GM21576 (cell line): ENCODE data around the gene MMP7.
"Not testable (repeated sequence)": the region's sequence is repeated elsewhere in the genome, so short reads cannot be mapped to it uniquely, and the experiment has no call there.

ENCODE experiments used
- ATAC-seq: cut with Tn5 transposase; IDR thresholded peaks from one replicate; pipeline ENCODE4 v1.9.1; 2021; ENCODE audit warnings: mild to moderate bottlenecking, moderate library complexity; ENCODE audit not compliant: unreplicated experiment

Gene MMP7

DNA sequence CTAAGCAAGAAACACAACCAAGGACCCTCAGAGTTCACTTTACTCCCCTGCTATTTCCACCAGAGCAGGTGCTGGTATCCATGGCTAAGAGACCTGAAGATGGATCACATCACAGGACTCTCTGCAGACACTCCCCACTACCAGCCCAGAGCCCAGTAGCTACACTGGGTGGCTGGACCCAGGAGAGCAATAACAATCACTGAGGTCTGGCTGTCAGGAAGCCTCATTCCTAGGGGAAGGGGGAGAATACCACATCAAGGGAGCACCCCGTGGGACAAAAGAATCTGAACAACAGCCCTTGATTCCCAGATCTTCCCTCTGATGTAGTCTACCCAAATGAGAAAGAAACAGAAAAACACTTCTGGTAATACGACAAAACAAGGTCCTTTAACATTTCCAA lies 9.0 kb upstream of the MMP7 start:
- ATAC-seq: no peak

DNA sequence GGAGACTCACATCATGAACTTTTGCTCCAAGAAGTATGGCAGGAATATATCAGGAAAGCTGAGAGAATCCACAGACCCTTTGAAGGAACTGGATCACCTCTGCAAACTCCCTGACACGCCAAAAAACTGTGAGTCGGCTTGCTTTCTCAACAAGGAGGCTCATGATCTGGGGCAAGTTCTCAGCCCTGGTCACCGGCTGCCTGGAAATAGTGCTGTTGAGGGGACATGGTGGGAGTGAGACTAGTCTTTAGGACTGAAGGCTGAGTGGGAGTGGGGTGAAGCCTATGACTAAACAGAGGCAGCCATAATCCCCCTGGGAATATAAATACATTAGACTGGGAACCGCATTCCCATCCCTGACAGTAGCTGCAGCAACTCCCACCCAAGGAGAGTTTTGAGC lies 8.4 kb upstream of the MMP7 start:
- no peak for ATAC-seq

DNA sequence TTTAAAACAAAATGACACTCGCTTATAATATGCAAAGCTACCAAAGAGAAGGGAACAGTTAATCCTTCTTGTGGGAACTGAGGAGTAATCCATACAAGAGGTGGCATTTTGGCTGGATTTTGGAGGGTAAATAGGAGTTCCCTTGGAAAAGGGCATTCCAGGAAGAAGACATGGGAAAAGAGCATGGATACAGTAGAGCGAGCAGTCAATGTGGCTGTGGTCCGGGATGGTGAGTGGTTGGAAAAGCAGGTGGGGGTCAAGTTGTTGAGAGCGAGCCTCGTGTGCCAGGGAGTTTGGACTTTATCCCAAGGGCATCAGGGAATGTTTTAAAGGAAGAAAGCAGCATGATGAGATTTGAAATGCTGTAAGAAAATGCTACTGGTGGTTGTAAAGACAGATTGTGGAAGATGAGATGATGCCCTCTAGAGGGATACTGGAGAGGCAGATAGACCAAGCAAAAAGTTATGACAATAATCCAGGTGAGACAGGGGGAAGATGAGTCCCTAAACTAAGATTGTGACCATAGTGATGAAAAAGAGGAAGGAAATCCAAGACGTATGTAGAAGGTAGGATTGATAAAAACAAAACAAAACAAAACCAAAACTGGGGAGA lies 3.8 kb upstream of the MMP7 start:
- ATAC-seq: no peak

DNA sequence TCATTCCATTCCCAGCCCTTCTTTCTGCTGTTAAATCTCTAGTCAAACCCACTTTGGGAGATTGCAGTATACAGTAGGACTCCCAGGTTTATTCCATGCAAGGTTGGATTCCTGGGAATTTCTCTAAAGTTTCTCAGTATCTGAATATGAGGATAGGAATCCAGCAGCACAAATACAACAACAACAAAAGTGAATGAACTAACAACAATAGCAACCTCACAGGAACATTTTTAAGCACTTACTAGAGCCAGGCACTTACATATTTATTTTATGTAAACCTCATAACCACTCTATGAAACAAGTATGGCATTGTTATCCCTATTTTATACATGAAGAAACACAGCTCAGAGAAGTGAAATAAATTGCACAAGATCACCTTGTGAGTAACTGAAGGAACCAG lies 1.9 kb downstream of the MMP7 start:
- ATAC-seq: no peak

- ATAC-seq: no peak
Measured at GRCh38 chr11:102527684-102528083, 2.9 kb downstream of the MMP7 start.

DNA sequence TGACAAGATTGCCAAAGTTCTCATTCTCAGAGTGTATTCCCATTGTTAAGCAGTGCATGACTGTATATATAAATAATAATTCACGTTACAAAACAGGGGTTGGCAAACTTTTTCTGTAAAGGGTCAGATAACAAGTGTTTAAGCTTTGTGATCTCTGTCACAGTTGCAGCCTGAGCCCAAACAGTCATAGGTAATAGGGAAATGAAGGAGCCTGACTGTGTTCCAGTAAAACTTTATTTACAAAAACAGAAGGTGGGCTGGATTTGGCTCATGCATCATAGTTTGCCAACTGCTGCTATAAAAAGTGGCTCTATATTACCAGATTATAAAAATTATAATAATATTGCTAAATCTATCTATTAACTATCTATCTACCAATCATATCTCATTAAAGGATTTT lies 3.5 kb downstream of the MMP7 start:
- ATAC-seq: no peak

- no peak for ATAC-seq
Measured at GRCh38 chr11:102523887-102524286, 6.7 kb downstream of the MMP7 start.

DNA sequence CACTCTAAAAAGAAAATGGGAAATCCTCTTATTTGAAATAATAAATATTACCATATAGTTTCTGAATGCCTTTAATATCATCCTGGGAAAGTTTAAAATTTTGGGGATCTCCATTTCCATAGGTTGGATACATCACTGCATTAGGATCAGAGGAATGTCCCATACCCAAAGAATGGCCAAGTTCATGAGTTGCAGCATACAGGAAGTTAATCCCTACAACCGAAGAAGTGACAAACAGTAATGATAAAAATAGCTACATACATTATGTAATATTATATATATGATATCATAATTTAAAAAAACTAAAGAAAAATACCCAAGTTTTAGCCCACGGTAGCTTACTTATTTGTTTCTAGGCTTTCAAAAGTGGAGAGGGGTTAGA lies 7.4 kb downstream of the MMP7 start:
- no peak for ATAC-seq

GRCh38 chr11:102522312-102523188 lies 8.0 kb downstream of the MMP7 start:
- ATAC-seq: no peak

DNA sequence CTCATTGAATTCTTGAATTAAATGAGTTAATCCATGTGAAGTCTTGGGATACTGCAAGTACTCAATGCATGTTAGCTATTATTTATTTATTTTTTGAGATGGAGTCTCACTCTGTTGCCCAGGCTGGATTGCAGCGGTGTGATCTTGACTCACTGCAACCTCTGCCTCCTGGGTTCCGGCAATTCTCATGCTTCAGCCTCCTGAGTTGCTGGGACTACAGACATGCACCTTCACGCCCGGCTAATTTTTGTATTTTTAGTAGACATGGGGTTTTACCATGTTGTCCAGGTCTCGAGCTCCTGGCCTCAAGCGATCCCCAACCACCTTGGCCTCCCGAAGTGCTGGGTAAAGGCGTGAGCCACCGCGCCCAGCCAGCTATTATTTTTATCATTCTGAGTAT lies 9.4 kb downstream of the MMP7 start:
- ATAC-seq: no peak

DNA sequence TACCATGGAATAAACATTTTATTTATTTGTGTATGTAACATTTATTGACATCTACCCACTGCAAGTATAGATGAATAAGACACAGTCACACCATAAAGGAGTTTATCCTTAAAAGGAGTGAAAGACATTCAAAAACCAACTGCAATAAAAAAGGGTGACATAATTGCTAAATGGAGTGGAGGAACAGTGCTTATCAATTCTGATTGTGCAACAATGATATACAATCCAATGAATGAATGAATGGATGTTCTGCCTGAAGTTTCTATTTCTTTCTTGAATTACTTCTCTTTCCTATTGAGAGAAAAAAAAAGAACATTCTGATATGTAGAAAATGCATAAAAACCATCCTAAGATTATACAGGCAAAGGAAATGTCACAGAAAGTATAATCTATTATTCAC lies 10.0 kb downstream of the MMP7 start:
- ATAC-seq: no peak

GRCh38 chr11:102518296-102519094 lies 12.1 kb downstream of the MMP7 start:
- ATAC-seq: no peak

DNA sequence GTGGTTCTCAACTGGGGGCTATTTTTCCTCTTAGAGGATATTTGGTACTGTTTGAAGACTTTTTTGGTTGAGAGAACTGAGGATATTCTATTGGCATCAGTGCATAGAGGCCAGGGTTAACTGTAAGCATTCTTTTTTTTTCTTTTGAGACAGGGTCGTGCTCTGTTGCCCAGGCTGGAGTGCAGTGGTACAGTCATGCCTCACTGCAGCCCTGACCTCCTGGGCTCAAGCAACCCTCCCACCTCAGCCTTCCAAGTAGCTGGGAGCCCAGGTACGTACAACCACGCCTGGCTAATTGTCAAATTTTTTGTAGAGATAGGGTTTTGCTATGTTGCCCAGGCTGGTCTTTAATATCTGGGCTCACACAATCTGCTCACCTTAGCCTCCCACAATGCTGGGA lies 12.9 kb downstream of the MMP7 start:
- ATAC-seq: no peak

GRCh38 chr11:102516179-102516578 lies 14.4 kb downstream of the MMP7 start:
- no peak for ATAC-seq

DNA sequence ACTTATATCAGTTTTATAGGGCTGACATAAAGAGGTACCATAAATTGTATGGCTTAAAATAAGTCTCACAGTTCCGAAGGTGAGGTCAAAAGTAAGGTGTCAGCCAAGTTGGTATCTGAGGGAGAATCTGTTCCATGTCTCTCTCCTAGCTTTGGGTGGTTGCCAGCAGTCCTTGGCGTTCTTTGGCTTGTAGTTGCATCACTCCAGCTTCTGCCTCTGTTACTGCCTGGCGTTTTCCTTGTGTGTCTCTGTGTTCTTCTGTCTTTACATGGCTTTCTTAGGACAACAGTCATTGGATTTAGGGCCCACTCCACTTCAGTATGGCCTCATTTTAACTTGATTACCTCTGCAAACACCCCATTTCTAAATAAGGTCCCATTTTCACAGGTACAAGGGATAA lies 16.7 kb downstream of the MMP7 start:
- no peak for ATAC-seq

DNA sequence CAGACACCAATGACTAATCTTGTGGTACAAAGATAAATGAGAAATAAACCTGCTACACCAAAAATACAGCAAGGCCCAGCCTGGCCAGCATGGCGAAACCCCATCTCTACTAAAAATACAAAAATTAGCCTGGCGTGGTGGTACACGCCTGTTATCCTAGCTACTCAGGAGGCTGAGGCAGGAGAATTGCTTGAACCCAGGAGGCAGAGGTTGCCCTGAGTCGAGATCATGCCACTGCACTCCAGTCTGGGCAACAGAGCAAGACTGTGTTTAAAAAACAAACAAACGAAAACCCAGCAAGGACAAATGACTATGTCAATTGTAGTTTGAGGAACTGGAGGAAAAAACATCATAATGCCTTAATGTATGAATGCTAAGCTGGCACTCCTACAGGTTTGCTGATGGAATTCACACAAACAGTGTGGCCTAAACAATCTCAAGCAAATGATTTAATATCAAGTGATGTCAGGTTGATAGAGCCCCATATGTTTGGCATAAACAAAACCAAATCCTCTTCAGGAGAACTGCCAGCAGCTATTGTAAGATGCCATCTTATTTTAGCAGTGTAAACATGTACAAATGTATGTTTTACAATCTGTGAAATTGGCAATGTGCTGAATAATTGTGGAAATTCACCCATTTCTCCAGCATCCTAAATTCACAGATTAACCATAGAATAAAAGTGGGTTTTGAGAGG lies 20.0 kb downstream of the MMP7 start:
- no peak for ATAC-seq

DNA sequence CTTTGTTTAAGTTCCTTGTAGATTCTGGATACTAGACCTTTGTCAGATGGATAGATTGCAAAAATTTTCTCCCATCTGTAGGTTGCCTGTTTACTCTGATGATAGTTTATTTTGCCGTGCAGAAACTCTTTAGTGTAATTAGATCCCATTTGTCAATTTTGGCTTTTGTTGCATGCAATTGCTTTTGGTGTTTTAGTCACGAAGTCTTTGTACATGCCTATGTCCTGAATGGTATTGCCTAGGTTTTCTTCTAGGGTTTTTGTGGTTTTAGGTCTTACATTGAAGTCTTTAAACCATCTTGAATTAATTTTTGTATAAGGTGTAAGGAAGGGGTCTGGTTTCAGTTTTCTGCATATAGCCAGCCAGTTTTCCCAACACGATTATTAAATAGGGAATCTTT lies 27.7 kb downstream of the MMP7 start:
- ATAC-seq: not testable (repeated sequence)

DNA sequence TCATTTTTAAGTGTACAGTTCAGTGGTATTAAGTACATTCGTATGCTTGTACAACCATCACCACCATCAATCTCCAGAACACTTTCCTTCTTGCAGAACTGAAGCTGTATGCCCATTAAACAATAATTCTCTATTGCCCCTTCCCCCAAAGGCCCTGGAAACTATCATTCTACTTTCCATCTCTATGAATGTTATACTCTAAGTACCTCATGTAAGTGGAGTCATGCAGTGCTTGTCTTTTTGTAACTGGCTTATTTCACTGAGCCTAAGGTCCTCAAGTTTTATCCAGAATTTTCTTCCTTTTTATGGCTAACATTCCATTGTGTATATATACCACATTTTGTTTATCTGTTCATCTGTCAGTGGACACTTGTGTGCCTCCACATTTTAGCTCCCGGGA lies 29.7 kb downstream of the MMP7 start:
- no peak for ATAC-seq

GRCh38 chr11:102499931-102500330 lies 30.6 kb downstream of the MMP7 start:
- no peak for ATAC-seq

- ATAC-seq: no peak
Measured at GRCh38 chr11:102499151-102499550, 31.4 kb downstream of the MMP7 start.

DNA sequence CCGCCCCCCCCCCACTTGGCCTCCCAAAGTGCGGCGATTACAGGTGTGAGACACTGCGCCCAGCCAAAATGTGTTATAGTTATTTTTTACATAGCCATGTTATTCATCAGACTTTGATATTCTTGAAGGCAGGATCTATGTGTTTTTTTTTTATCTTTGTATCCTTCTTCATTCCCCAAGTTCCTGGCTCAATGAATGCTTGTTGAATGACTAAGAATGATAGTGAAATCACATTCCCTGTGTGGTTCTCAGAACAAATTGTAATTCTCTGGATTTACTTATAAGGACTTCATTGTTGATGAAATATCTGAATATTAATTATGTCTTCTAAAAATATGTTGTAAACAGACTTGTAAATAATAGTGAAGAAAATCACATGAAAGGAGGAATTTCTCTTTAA lies 33.5 kb downstream of the MMP7 start:
- ATAC-seq: no peak
